ENCODE measurements around the gene LRMDA. TPM values are rescaled to one million over a fixed set of nuclear protein-coding genes. Genes with fewer than 3 reads are reported as not detected.

LRMDA gene
- total and polyA plus RNA-seq, 2 of the 4 experiments (the other 2 are of a cell fraction), result 0.07 TPM; not detected in 1

DNA sequence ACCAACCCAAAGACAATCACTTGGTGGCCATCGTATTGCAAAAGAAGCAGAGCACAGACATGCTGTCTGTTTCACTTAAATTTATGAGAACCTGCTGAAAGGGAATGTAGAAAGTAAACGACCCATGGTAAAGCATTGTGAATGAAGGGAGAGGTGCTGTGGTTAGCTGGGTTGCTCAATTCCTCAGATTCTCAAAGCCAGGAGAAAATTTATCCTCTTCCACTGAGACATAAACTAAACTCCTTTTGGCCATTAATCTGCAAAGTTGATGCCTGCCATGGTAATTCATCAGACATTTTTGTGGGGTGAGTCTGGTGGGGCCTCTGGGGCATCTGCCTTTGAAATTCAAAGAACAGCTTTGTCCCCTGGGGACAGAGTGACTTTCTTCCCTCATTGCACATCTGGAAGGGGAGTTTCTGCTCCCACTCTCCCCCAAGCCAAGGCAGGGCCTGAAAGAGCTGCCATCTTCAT, 951.0 kb downstream of the LRMDA start:
- dilution Hi-C loops (cut with HindIII; ENCODE audit: low sequenced_read_pairs, unreplicated experiment) (no loop called here), intact Hi-C loops (cut with micrococcal nuclease) (no loop called here), in situ Hi-C loops (cut with MboI; ENCODE audit: low sequenced_read_pairs) (no loop called here)
- Histone ChIP-seq H3K36me3 (ENCODE audit: control insufficient read depth, insufficient read depth, low read length) (no peaks in the 10 kb centered on the region), H4K91ac (ENCODE audit: insufficient read depth, low read depth, low read length) (peak overlapping the region; percentile 96), H2AFZ (replicated peaks; ENCODE audit: low read length, poor library complexity) (peak overlapping the region; percentile 3), H2BK120ac (ENCODE audit: low read depth, low read length) (peak overlapping the region; percentile 93), H3K4ac (ENCODE audit: low read depth, low read length) (peak overlapping the region; percentile 87), H3K4me1 (ENCODE audit: control insufficient read depth, insufficient read depth, low read length) (peaks cover 11% of the 10 kb centered on the region), H3K79me1 (ENCODE audit: low read depth in 1 of 2, low read length in 2 of 2) (no peaks in the 10 kb centered on the region), H3K56ac (ENCODE audit: extremely low read depth, insufficient read depth, low read length) (peak overlapping the region; percentile 32; the same call in 1 of the 2 replicates), H3K9me3 (ENCODE audit: control insufficient read depth, insufficient read depth, low read length) (no peaks in the 10 kb centered on the region), H3K4me3 (ENCODE audit: insufficient read depth, low read depth, low read length) (no peak overlapping the region), H3K18ac (ENCODE audit: low read depth, low read length) (peak overlapping the region; percentile 27; the same call in 1 of the 2 replicates), H4K20me1 (ENCODE audit: insufficient read depth, low read length) (no peaks in the 10 kb centered on the region), H3K4me2 (ENCODE audit: low read depth, low read length) (peak overlapping the region; percentile 7; the same call in 1 of the 2 replicates), H4K8ac (ENCODE audit: low read depth in 2 of 2, low read length in 2 of 2) (peak overlapping the region; percentile 67 to 84; a peak in 3 of 4 replicates), H2BK5ac (ENCODE audit: low read depth, low read length, poor library complexity, severe bottlenecking) (peak overlapping the region; percentile 95), H3K27me3 (ENCODE audit: control insufficient read depth, insufficient read depth, low read length) (no peaks in the 10 kb centered on the region), H3K9ac (ENCODE audit: low read depth, low read length) (peak overlapping the region; percentile 37; the same call in 1 of the 2 replicates), H3K9me1 (ENCODE audit: insufficient read depth, low read length) (peaks cover 5% of the 10 kb centered on the region; the same call in 1 of the 2 replicates), H3K27ac (ENCODE audit: insufficient read depth, low read length) (peak overlapping the region; percentile 59), H4K5ac (ENCODE audit: low read depth, low read length) (peak overlapping the region; percentile 16; the same call in 1 of the 2 replicates), H2AK5ac (ENCODE audit: low read depth, low read length) (peak overlapping the region; percentile 37; the same call in 1 of the 2 replicates), H3K23ac (ENCODE audit: low read depth, low read length) (peak overlapping the region; percentile 63; the same call in 1 of the 2 replicates), H2BK15ac (ENCODE audit: low read depth, low read length) (peak overlapping the region; percentile 67; the same call in 1 of the 3 replicates), H2AK9ac (replicated peaks; ENCODE audit: low read depth, low read length, poor library complexity) (peak overlapping the region; percentile 22), H3K14ac (replicated peaks; ENCODE audit: low read depth, low read length) (peak overlapping the region; percentile 80), H2BK20ac (ENCODE audit: low read depth, low read length) (peak overlapping the region; percentile 94)
- TF ChIP-seq BHLHE40 (IDR thresholded peaks at IDR 0.05; ENCODE audit: low read depth, low read length) (no peak), RAD21 (IDR thresholded peaks at IDR 0.05; ENCODE audit: low read length) (no peak), CEBPB (IDR thresholded peaks at IDR 0.05; ENCODE audit: low read depth, low read length) (peak; percentile 50; the same call in 1 of the 2 replicates), MAZ (IDR thresholded peaks at IDR 0.05; ENCODE audit: borderline replicate concordance, low read depth, low read length) (0 out of 2 replicates have a peak, but pooled peaks have one; percentile 8)
- ATAC-seq (ENCODE audit: low read depth), result peak; percentile 66
- ChIA-PET POLR2A (ENCODE audit: unreplicated experiment) (no interaction called here), CTCF (interaction anchor here (0.5 to 1.0 kb wide), 4 partner anchors 10 to 145 kb away, joined by 3 to 4 read pairs (median 4); no protein-coding TSS in a partner anchor)
- whole genome bisulfite sequencing, 2 experiments (ENCODE audit: extremely low coverage in 2 of 2, insufficient read length in 1 of 2), result no CpG with 5 or more reads among the region's 2 CpGs
- no TSS peak for BruUV-seq (replicated peaks)
- DNase-seq, result peak; percentile 49

All from IMR-90 (cell line).